ENCODE data around the gene ARID2. TPM values are rescaled to one million over a fixed set of nuclear protein-coding genes. Genes with fewer than 3 reads are reported as not detected.

Gene ARID2, protein sequence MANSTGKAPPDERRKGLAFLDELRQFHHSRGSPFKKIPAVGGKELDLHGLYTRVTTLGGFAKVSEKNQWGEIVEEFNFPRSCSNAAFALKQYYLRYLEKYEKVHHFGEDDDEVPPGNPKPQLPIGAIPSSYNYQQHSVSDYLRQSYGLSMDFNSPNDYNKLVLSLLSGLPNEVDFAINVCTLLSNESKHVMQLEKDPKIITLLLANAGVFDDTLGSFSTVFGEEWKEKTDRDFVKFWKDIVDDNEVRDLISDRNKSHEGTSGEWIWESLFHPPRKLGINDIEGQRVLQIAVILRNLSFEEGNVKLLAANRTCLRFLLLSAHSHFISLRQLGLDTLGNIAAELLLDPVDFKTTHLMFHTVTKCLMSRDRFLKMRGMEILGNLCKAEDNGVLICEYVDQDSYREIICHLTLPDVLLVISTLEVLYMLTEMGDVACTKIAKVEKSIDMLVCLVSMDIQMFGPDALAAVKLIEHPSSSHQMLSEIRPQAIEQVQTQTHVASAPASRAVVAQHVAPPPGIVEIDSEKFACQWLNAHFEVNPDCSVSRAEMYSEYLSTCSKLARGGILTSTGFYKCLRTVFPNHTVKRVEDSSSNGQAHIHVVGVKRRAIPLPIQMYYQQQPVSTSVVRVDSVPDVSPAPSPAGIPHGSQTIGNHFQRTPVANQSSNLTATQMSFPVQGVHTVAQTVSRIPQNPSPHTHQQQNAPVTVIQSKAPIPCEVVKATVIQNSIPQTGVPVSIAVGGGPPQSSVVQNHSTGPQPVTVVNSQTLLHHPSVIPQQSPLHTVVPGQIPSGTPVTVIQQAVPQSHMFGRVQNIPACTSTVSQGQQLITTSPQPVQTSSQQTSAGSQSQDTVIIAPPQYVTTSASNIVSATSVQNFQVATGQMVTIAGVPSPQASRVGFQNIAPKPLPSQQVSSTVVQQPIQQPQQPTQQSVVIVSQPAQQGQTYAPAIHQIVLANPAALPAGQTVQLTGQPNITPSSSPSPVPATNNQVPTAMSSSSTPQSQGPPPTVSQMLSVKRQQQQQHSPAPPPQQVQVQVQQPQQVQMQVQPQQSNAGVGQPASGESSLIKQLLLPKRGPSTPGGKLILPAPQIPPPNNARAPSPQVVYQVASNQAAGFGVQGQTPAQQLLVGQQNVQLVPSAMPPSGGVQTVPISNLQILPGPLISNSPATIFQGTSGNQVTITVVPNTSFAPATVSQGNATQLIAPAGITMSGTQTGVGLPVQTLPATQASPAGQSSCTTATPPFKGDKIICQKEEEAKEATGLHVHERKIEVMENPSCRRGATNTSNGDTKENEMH (N-terminal part only)
- total RNA-seq (10 to 100 TPM; 19.1 to 21.0 (median 20.1) TPM), polyA plus RNA-seq (5.4 TPM)
- long read RNA-seq, donor 1, full-length matches to known transcripts, result 2 of 17 reads
- long read RNA-seq, donor 1, partial matches to known transcripts, result 14 of 17 reads
- long read RNA-seq, donor 1, other reads (novel, unspliced or antisense), result 1 of 17 reads
- long read RNA-seq, donor 2, partial matches to known transcripts, result 1 of 2 reads
- long read RNA-seq, donor 2, other reads (novel, unspliced or antisense), result 1 of 2 reads
- long read RNA-seq, donor 3, full-length matches to known transcripts, result 5 of 35 reads
- long read RNA-seq, donor 3, partial matches to known transcripts, result 25 of 35 reads
- long read RNA-seq, donor 3, other reads (novel, unspliced or antisense), result 5 of 35 reads
- long read RNA-seq, donor 4, full-length matches to known transcripts, result 3 of 6 reads
- long read RNA-seq, donor 4, partial matches to known transcripts, result 2 of 6 reads
- long read RNA-seq, donor 4, other reads (novel, unspliced or antisense), result 1 of 6 reads

DNA sequence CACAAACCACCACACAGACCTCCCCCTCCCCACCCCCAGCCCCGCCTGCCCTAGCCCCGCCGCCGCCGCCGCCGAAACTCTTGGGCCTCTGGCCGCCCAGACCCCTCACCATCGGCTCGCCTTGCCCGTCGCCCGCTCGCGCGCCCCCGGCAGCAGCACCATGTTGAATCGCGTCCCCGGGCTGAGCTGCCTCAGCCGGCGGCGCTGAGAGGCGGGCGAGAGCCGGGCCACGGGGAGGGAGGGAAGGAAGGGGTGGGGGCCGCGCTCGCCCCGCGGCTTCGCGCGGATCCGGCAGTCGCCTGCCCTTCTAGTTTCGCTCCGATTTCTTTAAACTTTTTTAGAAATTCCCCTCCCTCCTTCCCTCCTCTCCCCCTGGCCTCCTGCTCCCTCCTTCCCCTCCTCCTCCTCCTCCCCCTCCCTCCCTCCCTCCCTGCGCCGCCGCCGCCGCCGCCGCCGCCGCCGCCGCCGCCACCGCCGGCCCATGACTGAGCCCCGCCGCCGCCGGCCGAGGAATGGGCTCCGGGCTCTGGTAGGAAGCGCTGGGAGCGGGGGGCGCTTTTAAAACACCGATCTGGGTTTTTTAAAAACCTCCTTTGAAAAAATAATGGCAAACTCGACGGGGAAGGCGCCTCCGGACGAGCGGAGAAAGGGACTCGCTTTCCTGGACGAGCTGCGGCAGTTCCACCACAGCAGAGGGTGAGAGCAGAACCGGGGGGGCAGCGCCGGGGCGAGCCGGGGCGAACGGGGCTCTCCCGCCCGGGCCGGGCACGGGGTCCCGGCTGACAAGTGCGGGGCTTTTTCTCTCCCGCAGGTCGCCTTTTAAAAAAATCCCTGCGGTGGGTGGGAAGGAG is at the start of gene ARID2:
Gene ARID2, plus strand, starts transcription at position 474 of the 851 bp plus-strand sequence. Its CDS starts 131 bp downstream, at position 605.
- intact Hi-C loops (cut with DNase I), result loop anchor here in 1 of 4 donors (10.0 kb wide), 1 partner anchor 185 kb away; no protein-coding TSS in a partner anchor
- Histone ChIP-seq H3K4me1 (ENCODE audit: control insufficient read depth, insufficient read depth, low read length) (no peaks in the 10 kb centered on the region), H3K4me3 (ENCODE audit: low read length) (peak within 1 kb of the TSS; percentile 94), H3K9me3 (ENCODE audit: control insufficient read depth, low read length) (no peaks in the 10 kb centered on the region), H3K27ac (ENCODE audit: low read length) (peak within 1 kb of the TSS; percentile 98), H3K27me3 (ENCODE audit: control insufficient read depth, insufficient read depth) (no peaks in the 10 kb centered on the region)
- DNase-seq, result peak; percentile 66 to 87 (median 85)
- peak; percentile 19 to 25 for ATAC-seq
- WGBS, result under 1% methylated on average over 84 of the region's 88 CpGs

DNA sequence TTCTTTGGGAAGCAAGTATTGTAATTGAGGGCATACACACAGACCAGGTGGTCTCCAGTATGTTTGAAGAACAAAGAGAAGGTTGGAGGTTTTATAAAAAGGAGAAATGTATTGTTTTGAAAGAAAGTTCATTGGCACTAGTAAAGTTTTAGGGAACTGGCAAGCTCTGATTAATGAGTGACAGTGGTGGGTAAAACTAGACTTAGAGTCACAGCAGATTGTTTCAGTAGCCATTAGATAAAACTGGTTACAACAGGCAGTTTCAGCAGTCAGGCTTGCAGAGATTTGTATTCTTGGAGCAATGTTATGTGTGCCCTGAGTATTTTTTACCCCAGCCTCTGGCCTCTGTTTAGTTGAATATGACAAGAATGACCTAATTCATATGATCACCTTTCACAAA is 49.1 kb upstream of the ARID2 start:
- H3K27me3 ChIP-seq (ENCODE audit: control insufficient read depth, insufficient read depth), result no peaks in the 10 kb centered on the region
- no peaks in the 10 kb centered on the region for H3K9me3 ChIP-seq (ENCODE audit: control insufficient read depth, low read length)
- H3K27ac ChIP-seq (ENCODE audit: low read length), result no peak overlapping the region
- no peaks in the 10 kb centered on the region for H3K4me1 ChIP-seq (ENCODE audit: control insufficient read depth, insufficient read depth, low read length)
- ATAC-seq (no peak), DNase-seq (no peak)
- no peak overlapping the region for H3K4me3 ChIP-seq (ENCODE audit: low read length)
- intact Hi-C loops (cut with DNase I), result no loop called here

DNA sequence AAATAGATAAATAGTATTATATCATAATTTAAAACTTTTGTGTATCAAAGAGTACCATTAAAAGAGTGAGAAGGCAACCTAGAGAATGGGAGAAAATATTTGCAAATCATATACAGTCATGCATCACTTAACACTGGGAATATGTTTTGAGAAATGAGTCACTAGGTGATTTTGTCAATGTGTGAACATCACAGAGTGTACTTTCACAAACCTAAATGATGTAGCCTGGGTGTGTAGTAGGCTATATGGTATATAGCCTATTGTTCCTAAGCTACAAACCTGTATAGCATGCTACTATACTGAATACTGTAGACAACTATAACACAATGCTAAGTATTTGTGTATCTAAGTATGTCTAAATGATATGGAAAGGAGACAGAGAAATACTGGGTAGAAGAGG is 48.0 kb upstream of the ARID2 start:
- Histone ChIP-seq H3K4me1 (ENCODE audit: control insufficient read depth, insufficient read depth, low read length) (no peaks in the 10 kb centered on the region), H3K27me3 (ENCODE audit: control insufficient read depth, insufficient read depth) (no peaks in the 10 kb centered on the region), H3K4me3 (ENCODE audit: low read length) (no peak overlapping the region), H3K9me3 (ENCODE audit: control insufficient read depth, low read length) (no peaks in the 10 kb centered on the region), H3K27ac (ENCODE audit: low read length) (no peak overlapping the region)
- intact Hi-C loops (cut with DNase I), result no loop called here
- DNase-seq (no peak), ATAC-seq (no peak)

DNA sequence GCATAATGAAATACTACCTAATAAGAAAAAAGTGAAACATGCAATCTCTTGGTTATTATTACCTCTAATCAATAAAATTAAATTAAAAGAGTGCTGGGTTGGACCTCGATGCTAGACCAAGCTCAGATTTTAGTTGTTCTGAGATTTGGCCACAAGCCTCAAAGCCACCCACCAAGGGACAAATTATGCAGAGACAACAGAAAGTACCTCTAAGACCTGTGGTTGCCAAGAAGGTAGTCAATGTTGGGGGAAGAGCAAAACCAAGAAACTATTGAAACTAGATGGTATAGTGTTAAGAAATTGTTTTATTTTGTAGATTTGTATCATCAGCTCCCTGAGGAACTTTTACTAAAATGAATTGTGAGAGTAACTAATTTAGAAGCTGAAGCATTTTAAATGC is 43.8 kb upstream of the ARID2 start:
- intact Hi-C loops (cut with DNase I), result no loop called here

DNA sequence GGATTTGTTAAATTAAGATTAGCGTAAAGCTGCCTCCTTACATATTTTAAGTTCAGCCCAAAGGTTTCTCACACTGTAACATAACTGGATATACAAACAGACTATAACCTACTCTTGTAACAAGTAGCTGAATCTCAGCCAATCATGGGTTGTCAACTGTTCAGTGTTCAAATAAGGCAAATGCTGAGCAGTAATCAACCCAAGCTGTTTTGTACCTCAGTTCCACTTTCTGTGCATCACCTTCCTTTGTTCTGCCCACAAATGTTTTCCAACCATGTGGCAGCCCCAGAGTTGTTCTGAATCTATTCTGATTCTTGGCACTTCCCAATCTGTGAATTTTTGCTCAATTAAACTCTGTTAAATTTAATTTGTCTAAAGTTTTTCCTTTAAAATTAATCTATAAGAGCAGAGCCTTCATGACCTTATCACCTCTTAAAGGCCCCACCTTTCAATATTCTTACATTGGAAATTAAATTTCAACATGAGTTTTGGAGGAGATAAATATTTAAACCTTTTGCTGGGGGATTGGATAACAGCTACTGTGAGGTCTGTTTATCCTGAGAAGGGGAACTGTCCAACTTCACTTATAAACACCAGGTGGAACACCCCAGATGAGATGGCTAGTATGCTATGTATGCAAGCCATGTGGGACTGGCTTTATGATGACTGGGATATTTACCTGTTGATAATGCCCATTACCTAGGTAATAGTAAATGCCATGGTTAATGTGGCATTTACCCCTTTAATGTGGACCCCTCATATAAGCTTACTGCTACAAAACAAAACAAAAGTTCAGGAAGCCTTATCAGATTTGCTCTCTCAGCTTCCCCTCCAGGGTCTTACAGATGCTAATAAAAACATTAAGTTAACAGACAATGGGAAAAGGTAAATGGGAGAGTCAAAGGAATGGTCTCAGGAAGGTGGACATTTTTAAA is 42.2 kb upstream of the ARID2 start:
- DNase-seq (no peak), ATAC-seq (no peak)
- Histone ChIP-seq H3K9me3 (ENCODE audit: control insufficient read depth, low read length) (no peaks in the 10 kb centered on the region), H3K27ac (ENCODE audit: low read length) (no peak overlapping the region), H3K4me1 (ENCODE audit: control insufficient read depth, insufficient read depth, low read length) (no peaks in the 10 kb centered on the region), H3K4me3 (ENCODE audit: low read length) (no peak overlapping the region), H3K27me3 (ENCODE audit: control insufficient read depth, insufficient read depth) (no peaks in the 10 kb centered on the region)
- WGBS, result 100% methylated on average over 1 of the region's 1 CpG
- intact Hi-C loops (cut with DNase I), result no loop called here

More for the DNA sequence above, 43.8 kb upstream of the ARID2 start:
- no peak overlapping the region for H3K27ac ChIP-seq (ENCODE audit: low read length)
- H3K4me3 ChIP-seq (ENCODE audit: low read length), result no peak overlapping the region
- 92% methylated on average over 1 of the region's 1 CpG for WGBS
- DNase-seq, result no peak
- no peaks in the 10 kb centered on the region for H3K27me3 ChIP-seq (ENCODE audit: control insufficient read depth, insufficient read depth)
- ATAC-seq, result no peak
- no peaks in the 10 kb centered on the region for H3K4me1 ChIP-seq (ENCODE audit: control insufficient read depth, insufficient read depth, low read length)
- no peaks in the 10 kb centered on the region for H3K9me3 ChIP-seq (ENCODE audit: control insufficient read depth, low read length)

DNA sequence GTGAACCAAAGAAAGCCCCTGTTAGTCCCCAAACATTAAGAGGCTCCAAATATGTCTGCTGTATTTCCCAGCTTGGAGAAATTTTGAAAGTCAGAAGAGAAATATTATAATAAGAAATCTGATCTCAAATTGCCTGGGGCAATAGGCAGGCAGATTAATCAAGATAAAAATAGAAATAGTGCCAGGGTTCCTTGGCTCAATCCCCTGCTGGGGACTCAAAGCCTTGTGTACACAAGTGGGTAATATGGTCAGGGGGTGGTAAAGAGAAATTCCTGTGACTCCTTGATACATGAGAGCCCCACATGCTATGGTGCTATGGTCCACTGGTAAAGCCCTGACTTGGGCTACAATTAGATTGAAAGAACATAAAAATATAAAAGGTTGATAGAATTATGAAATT is 41.3 kb upstream of the ARID2 start:
- ATAC-seq, result no peak
- H3K4me1 ChIP-seq (ENCODE audit: control insufficient read depth, insufficient read depth, low read length), result no peaks in the 10 kb centered on the region
- no peak for DNase-seq
- H3K27ac ChIP-seq (ENCODE audit: low read length), result no peak overlapping the region
- intact Hi-C loops (cut with DNase I), result no loop called here
- H3K4me3 ChIP-seq (ENCODE audit: low read length), result no peak overlapping the region
- no peaks in the 10 kb centered on the region for H3K9me3 ChIP-seq (ENCODE audit: control insufficient read depth, low read length)
- H3K27me3 ChIP-seq (ENCODE audit: control insufficient read depth, insufficient read depth), result no peaks in the 10 kb centered on the region

DNA sequence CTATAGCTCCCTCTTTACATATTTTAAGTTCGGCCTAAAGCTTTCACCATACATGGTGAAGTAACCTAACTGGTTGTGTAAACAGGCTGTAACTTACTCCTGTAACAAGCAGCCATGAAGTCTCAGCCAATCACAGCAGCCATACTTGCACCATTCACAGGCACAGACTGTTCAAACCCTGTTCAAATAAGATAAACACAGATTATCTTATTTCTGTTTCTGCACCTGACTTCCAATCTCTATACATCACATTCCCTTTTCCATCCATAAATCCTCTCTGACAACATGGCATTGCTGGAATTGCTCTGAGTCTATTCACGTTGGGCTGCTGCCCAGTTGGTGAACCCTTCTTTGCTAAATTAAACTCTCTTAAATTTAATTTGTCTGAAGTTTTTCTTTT is 34.5 kb upstream of the ARID2 start:
- no peak overlapping the region for H3K4me3 ChIP-seq (ENCODE audit: low read length)
- no peak for DNase-seq
- no peaks in the 10 kb centered on the region for H3K9me3 ChIP-seq (ENCODE audit: control insufficient read depth, low read length)
- H3K27me3 ChIP-seq (ENCODE audit: control insufficient read depth, insufficient read depth), result no peaks in the 10 kb centered on the region
- ATAC-seq, result no peak
- WGBS, result 70% methylated on average over 2 of the region's 2 CpGs
- H3K27ac ChIP-seq (ENCODE audit: low read length), result no peak overlapping the region
- no peaks in the 10 kb centered on the region for H3K4me1 ChIP-seq (ENCODE audit: control insufficient read depth, insufficient read depth, low read length)
- intact Hi-C loops (cut with DNase I), result no loop called here

DNA sequence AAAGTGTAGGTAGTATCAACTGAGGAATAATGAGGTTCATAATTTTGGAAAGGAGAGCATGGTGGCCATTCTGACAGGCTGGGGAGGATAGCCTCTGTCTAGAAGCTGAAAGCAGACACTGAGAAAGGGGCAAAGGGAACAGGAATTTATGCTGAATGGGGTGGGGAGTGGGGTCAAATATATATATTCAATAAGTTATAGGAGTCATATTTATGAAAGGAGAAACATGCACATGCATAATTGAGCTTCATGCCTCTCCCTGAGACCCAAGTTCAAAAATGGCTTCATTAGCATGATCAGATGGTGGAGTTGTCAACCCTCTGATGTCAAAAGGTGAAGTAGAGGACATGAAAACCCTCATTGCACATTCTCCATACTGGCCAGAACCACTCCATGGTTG is 33.9 kb upstream of the ARID2 start:
- H3K27me3 ChIP-seq (ENCODE audit: control insufficient read depth, insufficient read depth), result no peaks in the 10 kb centered on the region

DNA sequence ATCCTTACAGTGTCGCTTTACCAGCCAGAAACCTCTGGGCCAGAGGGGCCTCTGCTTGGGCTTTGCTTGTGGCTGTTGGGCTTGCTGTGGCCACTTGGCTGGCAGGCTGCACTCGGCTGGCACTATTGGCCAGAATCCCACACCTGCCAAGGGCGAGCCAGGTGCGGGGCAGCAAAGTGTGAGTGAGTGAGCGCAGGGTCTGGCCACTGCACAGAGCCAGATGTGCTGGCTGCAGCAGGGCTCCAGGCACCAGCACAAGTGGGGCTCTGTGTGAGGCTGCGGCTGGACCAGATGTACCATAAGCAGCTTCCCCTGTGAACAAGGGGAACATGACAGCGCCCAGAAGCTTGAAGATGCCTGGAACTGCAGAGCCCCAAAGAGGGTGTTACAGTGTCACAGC is 33.5 kb upstream of the ARID2 start:
- H3K27ac ChIP-seq (ENCODE audit: low read length), result no peak overlapping the region
- H3K9me3 ChIP-seq (ENCODE audit: control insufficient read depth, low read length), result no peaks in the 10 kb centered on the region
- H3K27me3 ChIP-seq (ENCODE audit: control insufficient read depth, insufficient read depth), result no peaks in the 10 kb centered on the region
- no peak overlapping the region for H3K4me3 ChIP-seq (ENCODE audit: low read length)
- DNase-seq (peak in 1 of 3 donors; percentile 44), ATAC-seq (peak in 1 of 2 donors; percentile 14)
- H3K4me1 ChIP-seq (ENCODE audit: control insufficient read depth, insufficient read depth, low read length), result no peaks in the 10 kb centered on the region
- WGBS, result 96% methylated on average over 7 of the region's 7 CpGs
- intact Hi-C loops (cut with DNase I), result no loop called here

More for the DNA sequence above, 33.9 kb upstream of the ARID2 start:
- Histone ChIP-seq H3K9me3 (ENCODE audit: control insufficient read depth, low read length) (no peaks in the 10 kb centered on the region), H3K27ac (ENCODE audit: low read length) (no peak overlapping the region), H3K4me1 (ENCODE audit: control insufficient read depth, insufficient read depth, low read length) (no peaks in the 10 kb centered on the region), H3K4me3 (ENCODE audit: low read length) (no peak overlapping the region)
- intact Hi-C loops (cut with DNase I), result no loop called here
- ATAC-seq (no peak), DNase-seq (no peak)
